HepG2 (cell line): Measurements from ENCODE around the gene C4BPA. TPM values are rescaled to one million over a fixed set of nuclear protein-coding genes. Genes with fewer than 3 reads are reported as not detected.

ENCODE experiments used
- ARID2 ChIP-seq: sonication (generic); formaldehyde crosslinking; IDR thresholded peaks from 2 replicates; pipeline ENCODE4 v1.8.1; 2022; ENCODE audit warnings: mild to moderate bottlenecking, missing genetic modification reagents, borderline replicate concordance
- DNMT1 ChIP-seq: sonication (generic); formaldehyde crosslinking; IDR thresholded peaks from 2 replicates; pipeline ENCODE4 v1.5.1; 2020; ENCODE audit warnings: mild to moderate bottlenecking, missing genetic modification reagents
- FOXP1 ChIP-seq, 2 experiments: fragments of 450-650 bp in 1 of 2; IDR thresholded peaks; 2 replicates each; pipeline ENCODE4 v1.6.1; 2017 to 2018; ENCODE audit warnings: antibody characterized with exemption in 1 of 2
- HCFC1 ChIP-seq: fragments of 150-350 bp; IDR thresholded peaks from 2 replicates; pipeline ENCODE4 v1.6.1; 2014; ENCODE audit warnings: low read depth, low read length
- HDAC6 ChIP-seq: fragments of 200-600 bp; sonication (generic); IDR thresholded peaks from 2 replicates; pipeline ENCODE4 v1.7.0; 2017; ENCODE audit warnings: mild to moderate bottlenecking, antibody characterized with exemption, low read length, low read depth
- KAT8 ChIP-seq: IDR thresholded peaks from 2 replicates; pipeline ENCODE4 v1.6.1; 2016; ENCODE audit warnings: missing genetic modification reagents, missing compliant biosample characterization
- KDM6A ChIP-seq: IDR thresholded peaks from 2 replicates; pipeline ENCODE4 v1.6.1; 2016; ENCODE audit warnings: low read depth
- MIER3 ChIP-seq: IDR thresholded peaks from 2 replicates; pipeline ENCODE4 v1.6.1; 2016; ENCODE audit warnings: missing compliant biosample characterization, borderline replicate concordance
- PPARG ChIP-seq: conservative IDR thresholded peaks from 2 replicates; pipeline ENCODE4 v1.6.1; 2016; ENCODE audit warnings: missing biosample characterization, missing genetic modification reagents
- REL ChIP-seq: sonication (generic); formaldehyde crosslinking; conservative IDR thresholded peaks from 2 replicates; pipeline ENCODE4 v1.8.0; 2022; ENCODE audit warnings: mild to moderate bottlenecking, missing genetic modification reagents, moderate library complexity
- SPEN ChIP-seq: sonication (generic); formaldehyde crosslinking; IDR thresholded peaks from 2 replicates; pipeline ENCODE4 v1.5.1; 2020; ENCODE audit warnings: low read depth, mild to moderate bottlenecking, missing genetic modification reagents
- STAG1 ChIP-seq: sonication (generic); formaldehyde crosslinking; IDR thresholded peaks from 2 replicates; pipeline ENCODE4 v1.4.0; 2020; ENCODE audit warnings: missing genetic modification reagents
- TARDBP ChIP-seq: sonication (generic); formaldehyde crosslinking; IDR thresholded peaks from 2 replicates; pipeline ENCODE4 v1.8.0; 2022; ENCODE audit warnings: mild to moderate bottlenecking, missing genetic modification reagents
- ZFX ChIP-seq: sonication (generic); formaldehyde crosslinking; IDR thresholded peaks from 2 replicates; pipeline ENCODE4 v1.4.0; 2020; ENCODE audit warnings: mild to moderate bottlenecking, low read depth, missing genetic modification reagents, moderate library complexity
- ZKSCAN1 ChIP-seq: fragments of 150-350 bp; IDR thresholded peaks from 2 replicates; pipeline ENCODE4 v1.6.1; 2014; ENCODE audit warnings: low read length
- ZNF101 ChIP-seq: sonication (generic); formaldehyde crosslinking; IDR thresholded peaks from 2 replicates; pipeline ENCODE4 v1.4.0; 2020; ENCODE audit warnings: mild to moderate bottlenecking, low read depth, missing genetic modification reagents, borderline replicate concordance
- ZNF225 ChIP-seq: sonication (generic); formaldehyde crosslinking; IDR thresholded peaks from 2 replicates; pipeline ENCODE4 v1.4.0; 2020; ENCODE audit warnings: mild to moderate bottlenecking, missing genetic modification reagents
- ZNF3 ChIP-seq: IDR thresholded peaks from 2 replicates; pipeline ENCODE4 v1.7.0; 2017; ENCODE audit warnings: inconsistent platforms
- ZNF326 ChIP-seq: sonication (generic); formaldehyde crosslinking; IDR thresholded peaks from 2 replicates; pipeline ENCODE4 v1.4.0; 2020; ENCODE audit warnings: missing genetic modification reagents, borderline replicate concordance
- ZNF496 ChIP-seq: sonication (generic); formaldehyde crosslinking; IDR thresholded peaks from 2 replicates; pipeline ENCODE4 v1.8.1; 2023; ENCODE audit warnings: mild to moderate bottlenecking, moderate library complexity, missing genetic modification reagents; ENCODE audit not compliant: insufficient replicate concordance
- ZNF547 ChIP-seq: sonication (generic); formaldehyde crosslinking; IDR thresholded peaks from 2 replicates; pipeline ENCODE4 v1.5.1; 2020; ENCODE audit warnings: mild to moderate bottlenecking, missing genetic modification reagents
- ZNF552 ChIP-seq: sonication (generic); formaldehyde crosslinking; IDR thresholded peaks from 2 replicates; pipeline ENCODE4 v1.9.0; 2022; ENCODE audit warnings: missing genetic modification reagents, mild to moderate bottlenecking, borderline replicate concordance
- ZNF891 ChIP-seq: sonication (generic); formaldehyde crosslinking; IDR thresholded peaks from 2 replicates; pipeline ENCODE4 v1.5.0; 2020; ENCODE audit warnings: mild to moderate bottlenecking, missing genetic modification reagents
- polyA plus RNA-seq, 8 experiments: library from polyadenylated mRNA; depleted of rRNA in 3 of 8; stranded (reverse) in 7 of 8; unstranded in 1 of 8; fragments of >200 nt; fragmentation: Illumina TruSeq in 4 of 8; extraction: Trizol in 4 of 8; gene quantifications; 2 replicates each; pipeline versions ENCODE4 v1.2.1 to v1.2.3, GENCODE V29; 2011 to 2016; ENCODE audit warnings: low read depth in 4 of 8, missing spikeins in 1 of 8, mixed read lengths in 1 of 8; ENCODE audit not compliant: insufficient read depth in 1 of 8
- total RNA-seq, 5 experiments: library from RNA; depleted of rRNA; stranded (reverse); fragments of >200 nt; fragmentation: Illumina TruSeq; extraction: Trizol; gene quantifications; 2 replicates each; pipeline ENCODE4 v1.2.3, GENCODE V29; 2016; ENCODE audit warnings: low read depth in 1 of 5
- TF ChIP-seq, protein P1 (sequence below): sonication (generic); formaldehyde crosslinking; IDR thresholded peaks from 2 replicates; pipeline ENCODE4 v1.5.1; 2020; ENCODE audit warnings: mild to moderate bottlenecking, missing genetic modification reagents, moderate library complexity
- TF ChIP-seq, protein P2 (sequence below): sonication (generic); formaldehyde crosslinking; IDR thresholded peaks from 2 replicates; pipeline ENCODE4 v1.4.0; 2020; ENCODE audit warnings: low read depth, mild to moderate bottlenecking, missing genetic modification reagents
- TF ChIP-seq, protein P3 (sequence below): sonication (generic); formaldehyde crosslinking; IDR thresholded peaks from 2 replicates; pipeline ENCODE4 v1.4.0; 2020; ENCODE audit warnings: missing genetic modification reagents
- TF ChIP-seq, protein P4 (sequence below): IDR thresholded peaks from 2 replicates; pipeline ENCODE4 v1.6.1; 2016; ENCODE audit warnings: mild to moderate bottlenecking, missing biosample characterization, missing genetic modification reagents

The C4BPA gene
- total and polyA plus RNA-seq, 2 of the 13 experiments (the other 11 are each of a cell fraction or from before 2014, with no cell fraction given): 32.1 to 60.1 TPM

DNA sequence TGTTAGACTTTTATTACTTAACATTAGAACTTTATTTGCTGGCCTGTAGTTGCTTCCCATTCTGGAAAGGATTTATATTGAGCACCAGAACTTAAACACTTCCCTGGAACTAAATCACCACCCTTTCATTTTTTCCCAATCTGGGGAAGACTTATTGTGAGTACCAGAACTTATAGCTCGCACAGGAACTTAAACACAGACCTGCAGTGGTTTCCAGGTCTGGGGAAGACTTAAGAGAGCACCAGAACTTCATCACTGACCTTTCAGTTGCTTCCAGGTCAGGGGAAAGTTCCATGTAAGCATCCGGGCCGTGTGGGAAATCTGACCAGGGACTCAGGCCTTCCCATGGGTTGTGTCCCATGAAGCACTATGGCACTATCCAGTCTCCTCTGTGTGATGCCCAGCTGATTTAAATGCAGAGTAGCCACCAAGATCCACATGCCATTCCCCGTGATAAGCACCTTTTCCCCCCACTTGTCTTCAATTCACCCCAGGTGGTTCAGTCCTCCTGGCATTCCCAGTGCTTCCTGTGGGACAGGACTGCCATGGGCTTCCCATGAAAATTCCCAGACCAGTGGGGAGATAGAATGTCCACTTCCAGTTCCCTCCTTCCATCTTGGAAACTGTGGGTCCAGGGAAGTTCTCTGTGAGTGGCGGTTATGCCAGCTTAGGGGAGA lies 48.9 kb downstream of the C4BPA start (continued):
- no peak; the same call in 1 of the 2 replicates for TF ChIP-seq SPEN (CRISPR knock-in tag)
- TF ChIP-seq ZNF891: no peak
- TF ChIP-seq REL: no peak
- TF ChIP-seq ZKSCAN1: no peak
- TF ChIP-seq ARID2 (CRISPR knock-in tag): no peak
- no peak for TF ChIP-seq ZNF496 (CRISPR knock-in tag)
- TF ChIP-seq ZNF3 (CRISPR knock-in tag): no peak
- TF ChIP-seq ZFX: peak; percentile 78
- no peak for TF ChIP-seq FOXP1 (IDR thresholded peaks at IDR 0.05)
- TF ChIP-seq FOXP1 (CRISPR knock-in tag; IDR thresholded peaks at IDR 0.05): no peak
- TF ChIP-seq, protein P1, sequence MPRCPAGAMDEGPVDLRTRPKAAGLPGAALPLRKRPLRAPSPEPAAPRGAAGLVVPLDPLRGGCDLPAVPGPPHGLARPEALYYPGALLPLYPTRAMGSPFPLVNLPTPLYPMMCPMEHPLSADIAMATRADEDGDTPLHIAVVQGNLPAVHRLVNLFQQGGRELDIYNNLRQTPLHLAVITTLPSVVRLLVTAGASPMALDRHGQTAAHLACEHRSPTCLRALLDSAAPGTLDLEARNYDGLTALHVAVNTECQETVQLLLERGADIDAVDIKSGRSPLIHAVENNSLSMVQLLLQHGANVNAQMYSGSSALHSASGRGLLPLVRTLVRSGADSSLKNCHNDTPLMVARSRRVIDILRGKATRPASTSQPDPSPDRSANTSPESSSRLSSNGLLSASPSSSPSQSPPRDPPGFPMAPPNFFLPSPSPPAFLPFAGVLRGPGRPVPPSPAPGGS (CRISPR knock-in tag): 0 out of 2 replicates have a peak, but pooled peaks have one; percentile 42
- no peak for TF ChIP-seq ZNF552 (CRISPR knock-in tag)
- no peak for TF ChIP-seq HDAC6
- TF ChIP-seq MIER3 (CRISPR knock-in tag): no peak; the same call in 1 of the 2 replicates
- no peak for TF ChIP-seq ZNF326 (CRISPR knock-in tag)
- TF ChIP-seq STAG1 (CRISPR knock-in tag): no peak
- peak; percentile 98 for TF ChIP-seq KAT8 (CRISPR knock-in tag)
- peak; percentile 72 for TF ChIP-seq HCFC1
- TF ChIP-seq, protein P2, sequence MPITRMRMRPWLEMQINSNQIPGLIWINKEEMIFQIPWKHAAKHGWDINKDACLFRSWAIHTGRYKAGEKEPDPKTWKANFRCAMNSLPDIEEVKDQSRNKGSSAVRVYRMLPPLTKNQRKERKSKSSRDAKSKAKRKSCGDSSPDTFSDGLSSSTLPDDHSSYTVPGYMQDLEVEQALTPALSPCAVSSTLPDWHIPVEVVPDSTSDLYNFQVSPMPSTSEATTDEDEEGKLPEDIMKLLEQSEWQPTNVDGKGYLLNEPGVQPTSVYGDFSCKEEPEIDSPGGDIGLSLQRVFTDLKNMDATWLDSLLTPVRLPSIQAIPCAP (CRISPR knock-in tag): no peak
- 0 out of 2 replicates have a peak, but pooled peaks have one; percentile 26 for TF ChIP-seq ZNF547 (CRISPR knock-in tag)
- no peak for TF ChIP-seq ZNF225
- TF ChIP-seq ZNF101 (CRISPR knock-in tag): no peak
- TF ChIP-seq, protein P3, sequence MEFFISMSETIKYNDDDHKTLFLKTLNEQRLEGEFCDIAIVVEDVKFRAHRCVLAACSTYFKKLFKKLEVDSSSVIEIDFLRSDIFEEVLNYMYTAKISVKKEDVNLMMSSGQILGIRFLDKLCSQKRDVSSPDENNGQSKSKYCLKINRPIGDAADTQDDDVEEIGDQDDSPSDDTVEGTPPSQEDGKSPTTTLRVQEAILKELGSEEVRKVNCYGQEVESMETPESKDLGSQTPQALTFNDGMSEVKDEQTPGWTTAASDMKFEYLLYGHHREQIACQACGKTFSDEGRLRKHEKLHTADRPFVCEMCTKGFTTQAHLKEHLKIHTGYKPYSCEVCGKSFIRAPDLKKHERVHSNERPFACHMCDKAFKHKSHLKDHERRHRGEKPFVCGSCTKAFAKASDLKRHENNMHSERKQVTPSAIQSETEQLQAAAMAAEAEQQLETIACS (CRISPR knock-in tag): no peak
- TF ChIP-seq DNMT1 (CRISPR knock-in tag): no peak
- TF ChIP-seq, protein P4, sequence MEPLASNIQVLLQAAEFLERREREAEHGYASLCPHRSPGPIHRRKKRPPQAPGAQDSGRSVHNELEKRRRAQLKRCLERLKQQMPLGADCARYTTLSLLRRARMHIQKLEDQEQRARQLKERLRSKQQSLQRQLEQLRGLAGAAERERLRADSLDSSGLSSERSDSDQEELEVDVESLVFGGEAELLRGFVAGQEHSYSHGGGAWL (CRISPR knock-in tag): no peak
- TF ChIP-seq KDM6A: no peak
- TF ChIP-seq PPARG (CRISPR knock-in tag): no peak
- TF ChIP-seq TARDBP (CRISPR knock-in tag): peak; percentile 84
